Adrenal gland (tissue), 12 donors: Measurements from ENCODE around the gene KIAA0040. TPM values are rescaled to one million over a fixed set of nuclear protein-coding genes. Genes with fewer than 3 reads are reported as not detected.

Source experiments
- DNase-seq, 7 donors: peaks; one replicate each; pipeline ENCODE4 v3.0.0-alpha.2; 2019 to 2020
- H3K27ac ChIP-seq, 5 donors: fragments of 200-600 bp; sonication (generic) in 4 of 5; 1 replicate in 3 of 5; 2 replicates in 2 of 5; pipeline versions ENCODE4 v1.5.1 to v1.8.0; 2016 to 2020; ENCODE audit warnings: mild to moderate bottlenecking in 1 of 5
- H3K27me3 ChIP-seq: fragments of 200-600 bp; 2 replicates; pipeline ENCODE4 v1.8.0; 2021
- H3K36me3 ChIP-seq, 2 donors: fragments of 200-600 bp; replicated peaks in 1 of 2; 1 replicate in 1 of 2; 2 replicates in 1 of 2; pipeline versions ENCODE4 v1.5.1 to v1.8.0; 2018 to 2022
- H3K4me1 ChIP-seq, 2 donors: fragments of 200-600 bp; replicated peaks in 1 of 2; 1 replicate in 1 of 2; 2 replicates in 1 of 2; pipeline versions ENCODE4 v1.5.1 to v1.8.0; 2018 to 2021
- H3K4me3 ChIP-seq, 4 donors: fragments of 200-600 bp; sonication (generic) in 3 of 4; one replicate each; pipeline ENCODE4 v1.5.1; 2016 to 2018
- H3K9me3 ChIP-seq, 3 donors: fragments of 200-600 bp; sonication (generic) in 1 of 3; replicated peaks in 1 of 3; 1 replicate in 2 of 3; 2 replicates in 1 of 3; pipeline versions ENCODE4 v1.5.1 to v1.8.0; 2016 to 2021
- CTCF ChIP-seq, 6 experiments: fragments of 450-650 bp in 4 of 6; fragments of 200-600 bp in 2 of 6; sonication (generic) in 1 of 6; IDR thresholded peaks; 1 replicate in 5 of 6; 2 replicates in 1 of 6; pipeline versions ENCODE4 v1.5.1 to v1.8.0; 2016 to 2021; ENCODE audit warnings: antibody characterized with exemption in 6 of 6, mild to moderate bottlenecking in 2 of 6, moderate library complexity in 1 of 6
- POLR2A ChIP-seq, 2 donors: fragments of 450-650 bp; IDR thresholded peaks; one replicate each; pipeline ENCODE4 v1.6.1; 2017; ENCODE audit warnings: antibody characterized with exemption in 2 of 2, mild to moderate bottlenecking in 2 of 2, moderate library complexity in 1 of 2
- WGBS, 4 donors: extraction: QIAGEN DNeasy Blood & Tissue Kit in 2 of 4; methylation state at CpG; one replicate each; pipeline versions ENCODE4 v1.1.5 to v1.1.7; 2013 to 2017; 5-methylcytosine and 5-hydroxymethylcytosine counted together
- intact Hi-C, 2 donors: fragments of 100-400 bp; cut with DNase I; formaldehyde crosslinking; loops; one replicate each; pipeline versions ENCODE4 v1.14.1 to v1.15.0; 2022 to 2023
- polyA plus RNA-seq, 3 donors: library from polyadenylated mRNA; stranded (reverse); fragments of 200-250 nt in 2 of 3; fragments of 350-450 nt in 1 of 3; fragmentation: Illumina TruSeq in 1 of 3; extraction: RNeasy Lipid Tissue Mini Kit (QIAGEN cat#74804) in 1 of 3; gene quantifications; one replicate each; pipeline ENCODE4 v1.2.3, GENCODE V29; 2013 to 2014
- total RNA-seq, 9 donors: library from RNA; depleted of rRNA in 4 of 9; stranded (reverse); fragments of >200 nt in 4 of 9; fragments of 120-200 nt in 1 of 9; fragmentation: NEBNext Ultra II Directional in 1 of 9; extraction: Animal tissue kit (Norgen Biotek cat#: 25700) in 1 of 9; gene quantifications; one replicate each; pipeline versions ENCODE4 v1.1.0 to v1.2.4, GENCODE V29; 2013 to 2023
- donor health status: healthy with polysubstance abuse.
- donor health status: Bipolar disorder and iron deficiency.
- donor health status: DM: yes; HTN: yes; CAD: no.
- donor health status: DM: no; HTN: no; CAD: no.
- donor health status: DM: no; HTN: no; CAD: no.
- donor health status: DM: yes; HTN: yes; CAD: no.

The KIAA0040 gene
- total and polyA plus RNA-seq, 12 donors: 1.8 to 54.3 (median 12.3) TPM

GRCh38 chr1:175134500-175134899 lies 58.1 kb downstream of the KIAA0040 start:
- Histone ChIP-seq H3K27me3 (no peaks in the 10 kb centered on the region), H3K4me1 (no peaks in the 10 kb centered on the region)
- 42 to 58% (median 53%) methylated on average over 1 of the region's 1 CpG for WGBS, 4 donors

GRCh38 chr1:175133673-175134435 lies 58.7 kb downstream of the KIAA0040 start:
- no peak overlapping the region for H3K27ac ChIP-seq
- intact Hi-C loops: no loop called here
- H3K4me3 ChIP-seq: no peak overlapping the region

More at GRCh38 chr1:175134500-175134899, 58.1 kb downstream of the KIAA0040 start:
- no peak for DNase-seq
- H3K27ac ChIP-seq: no peak overlapping the region
- H3K36me3 ChIP-seq: no peaks in the 10 kb centered on the region
- intact Hi-C loops: no loop called here
- H3K9me3 ChIP-seq: no peaks in the 10 kb centered on the region
- H3K4me3 ChIP-seq: no peak overlapping the region
- no peak for TF ChIP-seq POLR2A (IDR thresholded peaks at IDR 0.05)
- no peak for TF ChIP-seq CTCF (IDR thresholded peaks at IDR 0.05)

GRCh38 chr1:175132436-175132835 lies 60.1 kb downstream of the KIAA0040 start:
- intact Hi-C loops: no loop called here
- no peaks in the 10 kb centered on the region for H3K36me3 ChIP-seq
- H3K4me3 ChIP-seq: no peak overlapping the region
- DNase-seq: no peak
- no peaks in the 10 kb centered on the region for H3K4me1 ChIP-seq
- TF ChIP-seq CTCF (IDR thresholded peaks at IDR 0.05): no peak
- TF ChIP-seq POLR2A (IDR thresholded peaks at IDR 0.05): no peak
- H3K27me3 ChIP-seq: no peaks in the 10 kb centered on the region
- WGBS, 4 donors: 41 to 50% (median 47%) methylated on average over 1 of the region's 1 CpG
- H3K9me3 ChIP-seq: no peaks in the 10 kb centered on the region
- no peak overlapping the region for H3K27ac ChIP-seq

More at GRCh38 chr1:175133673-175134435, 58.7 kb downstream of the KIAA0040 start:
- DNase-seq: no peak
- TF ChIP-seq POLR2A (IDR thresholded peaks at IDR 0.05): no peak
- no peak for TF ChIP-seq CTCF (IDR thresholded peaks at IDR 0.05)
- WGBS, 4 donors: 75 to 88% (median 84%) methylated on average over 6 of the region's 6 CpGs
- H3K36me3 ChIP-seq: no peaks in the 10 kb centered on the region
- no peaks in the 10 kb centered on the region for H3K4me1 ChIP-seq
- H3K9me3 ChIP-seq: no peaks in the 10 kb centered on the region
- no peaks in the 10 kb centered on the region for H3K27me3 ChIP-seq

- H3K4me3 ChIP-seq: no peak overlapping the region
- H3K27ac ChIP-seq: no peak overlapping the region
- no peaks in the 10 kb centered on the region for H3K27me3 ChIP-seq
- H3K9me3 ChIP-seq: no peaks in the 10 kb centered on the region
- H3K4me1 ChIP-seq: no peaks in the 10 kb centered on the region
- DNase-seq: no peak
- WGBS, 4 donors: 58 to 85% (median 73%) methylated on average over 1 of the region's 1 CpG
- intact Hi-C loops: no loop called here
- TF ChIP-seq POLR2A (IDR thresholded peaks at IDR 0.05) (no peak), CTCF (IDR thresholded peaks at IDR 0.05) (no peak)
- no peaks in the 10 kb centered on the region for H3K36me3 ChIP-seq
These were observed 61.5 kb downstream of the KIAA0040 start for GRCh38 chr1:175131095-175131494.
